GM19438 (cell line): Measurements from ENCODE around the gene TBC1D32.
"Not testable (repeated sequence)": the region's sequence is repeated elsewhere in the genome, so short reads cannot be mapped to it uniquely, and the experiment has no call there.

Source experiments
- ATAC-seq: cut with Tn5 transposase; IDR thresholded peaks from one replicate; pipeline ENCODE4 v1.9.1; 2021; ENCODE audit warnings: low read depth; ENCODE audit not compliant: unreplicated experiment

The TBC1D32 gene

DNA sequence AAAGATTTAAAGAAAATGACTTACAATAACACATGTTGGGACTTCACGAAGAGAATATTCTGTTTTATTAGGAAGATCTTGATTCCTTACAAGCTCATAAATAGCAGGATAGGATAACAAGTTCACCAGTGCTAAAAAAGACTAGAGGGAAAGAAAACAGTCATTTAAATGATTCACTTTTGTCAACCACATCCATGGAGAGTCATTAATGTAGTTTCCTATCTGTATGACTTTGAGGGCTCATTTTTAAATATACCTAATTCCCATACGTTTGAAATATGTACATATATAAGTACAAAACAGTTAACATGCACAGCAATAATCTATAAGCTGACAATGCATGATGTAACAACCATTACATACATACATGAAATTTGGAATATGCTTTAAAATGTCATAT is 111.1 kb downstream of the TBC1D32 start:
- ATAC-seq = no peak

DNA sequence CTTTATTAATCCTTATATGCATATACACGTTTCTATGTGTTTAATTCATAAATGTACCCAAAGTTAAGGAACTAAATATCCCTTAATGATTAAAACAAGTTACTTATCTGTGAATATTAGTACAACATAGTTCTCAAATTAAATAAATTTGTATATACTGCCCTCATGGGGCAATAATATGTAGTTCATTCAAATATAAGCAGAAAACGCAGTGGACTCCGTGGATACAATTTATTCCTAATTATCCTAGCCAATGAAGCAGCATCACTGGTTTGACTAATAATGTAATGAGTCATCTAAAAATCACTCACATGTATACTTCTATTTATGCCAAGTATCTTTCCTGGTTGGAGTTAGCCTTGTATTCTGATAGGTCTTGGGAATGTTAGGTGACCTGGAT is 111.6 kb downstream of the TBC1D32 start:
- ATAC-seq = no peak

DNA sequence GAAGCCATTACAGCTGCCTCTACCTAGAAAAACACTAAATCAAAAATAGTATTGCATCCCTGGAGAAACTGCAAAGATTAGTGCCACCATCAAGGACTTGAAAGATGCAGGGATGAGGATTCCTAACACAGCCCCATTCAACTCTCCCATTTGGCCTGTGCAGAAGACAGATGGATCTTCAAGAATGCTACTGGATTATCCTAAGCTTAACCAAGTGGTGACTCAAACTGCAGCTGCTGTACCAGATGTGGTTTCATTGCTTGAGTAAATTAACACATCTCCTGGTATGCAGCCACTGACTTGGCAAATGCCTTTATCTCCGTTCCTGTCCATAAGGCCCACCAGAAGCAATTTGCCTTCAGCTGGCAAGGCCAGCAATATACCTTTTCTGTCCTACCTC is 117.4 kb downstream of the TBC1D32 start:
- no peak for ATAC-seq

DNA sequence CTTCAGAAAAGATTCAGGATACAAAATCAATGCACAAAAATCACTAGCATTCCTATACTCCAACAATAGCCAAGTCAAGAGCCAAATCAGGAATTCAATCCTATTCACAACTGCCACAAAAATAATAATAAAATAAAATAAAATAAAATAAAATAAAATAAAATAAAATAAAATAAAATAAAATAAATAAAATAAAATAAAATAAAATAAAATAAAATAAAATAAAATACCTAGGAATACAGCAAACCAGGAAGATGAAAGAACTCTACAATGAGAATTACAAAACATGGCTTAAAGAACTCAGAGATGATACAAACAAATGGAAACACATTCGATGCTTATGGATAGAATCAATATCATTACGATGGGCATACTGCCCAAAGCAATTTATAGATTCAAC is 120.9 kb downstream of the TBC1D32 start:
- ATAC-seq = not testable (repeated sequence)

DNA sequence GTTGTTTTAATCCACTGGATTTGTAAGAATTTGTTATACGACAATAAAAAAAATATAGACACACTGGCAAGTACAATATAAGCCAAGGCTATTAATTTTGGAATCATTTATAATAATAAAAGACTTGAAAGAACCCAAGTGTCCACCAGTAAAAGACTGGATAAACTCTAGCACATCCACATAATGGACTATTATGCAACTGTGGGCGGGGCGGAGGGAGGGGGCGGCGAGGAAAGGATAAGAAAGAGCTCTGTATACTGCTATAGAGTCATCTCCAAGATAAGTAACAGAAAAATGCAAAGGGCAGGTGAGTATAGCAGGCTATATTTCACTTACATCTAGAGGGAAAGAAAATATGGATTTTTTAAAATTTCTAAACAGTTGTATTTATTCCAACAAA is 123.3 kb downstream of the TBC1D32 start:
- ATAC-seq = no peak

DNA sequence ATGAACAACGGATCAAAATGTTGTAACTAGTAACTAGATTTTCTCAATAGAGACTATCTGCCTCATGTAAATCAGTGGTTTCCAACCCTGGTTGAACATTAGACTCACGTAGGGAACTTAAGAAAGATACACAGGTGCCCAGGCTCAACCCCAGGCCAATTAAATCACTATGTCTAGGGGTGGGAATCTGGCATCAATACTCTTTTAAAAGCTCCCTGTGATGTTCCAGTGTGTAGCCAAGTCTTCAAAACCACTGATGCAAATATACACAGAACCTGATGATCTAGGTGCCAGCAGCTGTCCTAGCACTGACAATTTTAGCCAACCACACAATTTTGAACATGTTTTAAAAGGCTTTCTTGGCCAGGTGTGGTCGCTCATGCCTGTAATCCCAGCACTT is 128.7 kb downstream of the TBC1D32 start:
- ATAC-seq = peak; percentile 62

DNA sequence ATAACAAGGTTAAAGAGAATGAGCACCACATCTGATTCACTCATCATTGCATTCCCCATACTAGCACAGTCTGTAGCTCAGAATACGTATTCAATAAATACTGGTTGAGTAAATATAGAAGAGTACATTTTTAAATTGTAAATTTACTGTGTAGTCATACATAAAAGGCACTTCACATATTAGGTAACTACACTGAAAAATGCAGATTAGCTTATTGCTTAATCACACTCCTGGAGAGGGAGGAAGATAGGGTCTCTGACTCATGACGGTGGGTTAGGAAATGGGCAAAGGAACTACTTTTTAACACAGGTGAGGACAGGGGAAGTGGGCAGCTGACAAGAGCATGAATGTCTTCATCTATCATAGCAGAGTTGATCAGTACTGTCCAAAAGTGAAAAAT is 133.2 kb downstream of the TBC1D32 start:
- ATAC-seq = no peak

DNA sequence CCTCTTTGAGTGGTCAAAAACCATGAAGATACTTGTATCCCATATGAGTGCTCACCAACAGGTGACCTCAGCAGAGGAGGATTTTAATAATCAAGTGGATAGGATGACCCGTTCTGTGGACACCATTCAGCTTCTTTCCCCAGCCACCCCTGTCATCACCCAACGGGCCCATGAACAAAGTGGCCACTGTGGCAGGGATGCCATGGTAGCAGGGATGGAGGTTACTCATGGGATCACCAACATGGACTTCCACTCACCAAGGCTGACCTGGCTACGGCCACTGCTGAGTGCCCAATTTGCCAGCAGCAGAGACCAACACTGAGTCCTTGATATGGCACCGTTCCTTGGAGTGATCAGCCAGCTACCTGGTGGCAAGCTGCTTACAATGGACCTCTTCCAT is 138.2 kb downstream of the TBC1D32 start:
- not testable (repeated sequence) for ATAC-seq

DNA sequence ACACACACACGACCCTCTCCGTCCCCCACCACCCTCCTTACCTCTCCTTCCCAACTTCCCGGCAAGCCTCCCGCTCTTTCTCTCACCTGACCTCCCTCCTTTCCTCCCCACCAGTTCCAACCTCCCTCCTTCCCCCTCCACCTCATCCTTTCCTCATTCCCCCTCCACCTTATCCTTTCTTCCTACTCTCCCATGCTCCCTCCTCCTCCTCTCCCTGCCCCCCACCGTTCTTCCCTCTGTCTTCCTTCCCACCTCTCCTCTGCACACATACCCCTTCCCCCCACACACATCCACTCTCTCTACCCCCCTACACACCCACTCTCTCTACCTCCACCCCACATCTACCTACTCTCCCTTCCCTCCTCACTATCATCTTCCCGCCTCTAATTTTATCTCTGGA is 144.2 kb downstream of the TBC1D32 start:
- ATAC-seq = no peak

DNA sequence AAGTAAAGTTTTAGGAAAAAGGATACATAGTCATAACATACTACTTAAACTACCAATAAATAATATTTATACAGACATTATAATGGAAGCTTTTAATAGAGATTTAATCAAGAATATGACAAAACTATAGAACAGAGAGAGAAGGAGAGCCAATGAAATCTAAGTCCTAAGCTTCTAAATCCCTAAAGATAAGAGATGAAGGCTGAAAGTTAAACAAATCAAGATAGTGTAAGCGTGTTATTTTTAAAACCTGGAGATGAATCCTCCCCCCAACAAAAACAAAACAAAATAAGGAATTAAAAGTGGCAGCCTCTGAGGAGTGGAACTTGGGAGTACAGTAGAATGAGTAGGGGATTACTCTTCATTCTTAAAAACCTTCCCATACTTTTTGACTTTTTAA is 145.9 kb downstream of the TBC1D32 start:
- no peak for ATAC-seq

DNA sequence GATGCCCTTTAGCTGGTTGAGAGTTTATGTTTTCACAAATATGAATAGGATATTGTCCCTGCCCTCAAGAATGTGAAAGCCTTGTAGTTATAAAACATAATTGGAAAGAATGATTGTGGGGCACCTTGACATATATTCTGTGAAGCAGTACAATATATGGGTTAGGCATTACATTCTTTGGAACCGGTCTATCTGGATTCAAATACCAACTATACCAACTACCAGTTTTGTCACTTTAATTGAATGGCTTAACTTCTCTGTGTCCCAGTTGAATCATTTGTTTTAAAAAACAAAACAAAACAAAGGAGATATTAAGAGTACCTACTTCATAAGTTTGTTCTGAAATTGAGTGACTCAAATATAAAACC is 146.5 kb downstream of the TBC1D32 start:
- ATAC-seq = no peak

DNA sequence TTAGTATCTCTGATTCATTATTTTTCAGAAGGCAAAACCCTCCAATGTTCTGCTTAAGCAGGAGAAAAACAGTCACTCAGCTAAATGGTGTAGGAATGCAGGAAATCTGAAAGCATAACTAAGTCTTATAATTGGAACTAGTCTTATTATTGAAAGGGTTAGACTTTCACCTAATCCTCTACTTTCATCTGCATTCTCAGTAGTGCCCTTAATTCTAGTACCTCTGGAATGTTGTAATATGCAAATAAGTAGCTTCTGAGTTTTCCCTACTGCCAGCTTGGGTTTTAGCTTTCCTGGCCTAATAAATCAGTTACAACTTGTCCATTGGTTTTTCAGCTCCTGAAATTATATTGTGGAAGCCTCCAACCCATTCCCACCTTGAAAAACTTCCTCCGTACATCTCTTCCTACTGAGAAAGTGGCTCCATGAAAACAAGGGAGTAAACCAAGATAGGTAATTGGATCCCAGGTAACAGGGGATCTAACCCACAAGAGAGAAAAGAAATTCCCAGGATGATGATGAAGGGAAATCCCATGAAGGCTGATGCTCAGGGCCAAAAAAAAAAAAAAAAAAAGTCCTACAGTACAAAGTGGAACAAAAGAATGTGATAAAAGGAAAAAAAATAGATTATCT is 147.0 kb downstream of the TBC1D32 start:
- no peak for ATAC-seq

DNA sequence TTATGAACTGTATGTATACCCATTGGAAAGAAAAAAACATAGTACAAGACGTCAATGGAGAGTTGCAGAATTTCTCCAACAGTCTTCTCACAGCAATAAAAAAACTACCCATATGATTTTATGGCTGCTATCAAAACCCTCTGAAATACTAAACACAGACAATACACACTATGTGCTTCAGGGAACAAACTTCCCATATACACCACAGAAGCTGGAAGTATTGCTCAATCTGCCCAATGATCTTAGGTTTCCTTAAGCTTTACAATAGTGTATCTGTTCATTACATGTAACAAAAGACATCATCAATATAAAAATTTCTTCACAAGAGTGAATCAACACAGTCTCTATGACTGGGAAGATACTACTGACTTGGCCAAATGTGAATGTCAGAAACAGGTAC is 150.5 kb downstream of the TBC1D32 start:
- no peak for ATAC-seq

DNA sequence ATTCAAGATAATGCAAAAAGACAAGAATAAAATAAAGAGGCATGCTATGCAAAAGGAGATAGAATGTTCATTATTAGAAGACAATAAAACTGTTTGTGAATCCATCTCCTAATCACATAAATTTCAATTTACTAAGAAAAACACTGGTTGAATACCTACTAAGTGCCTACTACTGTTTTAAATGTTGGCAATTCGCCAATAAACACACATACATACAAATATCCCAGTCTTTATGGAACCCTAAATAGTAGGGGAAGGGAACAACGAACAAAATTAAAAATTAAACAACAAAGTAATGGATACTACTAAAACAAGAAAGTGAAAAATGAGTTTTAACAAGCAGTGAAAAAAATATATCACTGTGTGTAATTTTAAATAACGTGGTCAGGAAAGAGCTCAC is 158.5 kb downstream of the TBC1D32 start:
- no peak for ATAC-seq

DNA sequence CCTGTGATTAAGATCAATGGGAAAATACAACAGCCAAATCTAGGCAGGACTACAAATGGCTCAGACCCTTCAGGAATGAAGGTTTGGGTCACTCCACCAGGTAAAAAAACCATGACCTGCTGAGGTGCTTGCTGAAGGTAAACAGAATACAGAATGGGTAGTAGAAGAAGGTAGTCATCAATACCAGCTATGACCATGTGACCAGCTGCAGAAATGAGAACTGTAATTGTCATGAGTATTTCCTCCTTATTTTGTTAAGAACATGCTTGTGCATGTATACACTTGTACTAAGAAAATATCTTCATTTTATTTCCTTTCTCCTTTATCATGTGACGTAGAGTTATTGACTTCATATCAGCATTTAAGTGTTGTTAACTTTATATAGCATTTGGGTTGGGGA is 161.8 kb downstream of the TBC1D32 start:
- ATAC-seq = not testable (repeated sequence)

DNA sequence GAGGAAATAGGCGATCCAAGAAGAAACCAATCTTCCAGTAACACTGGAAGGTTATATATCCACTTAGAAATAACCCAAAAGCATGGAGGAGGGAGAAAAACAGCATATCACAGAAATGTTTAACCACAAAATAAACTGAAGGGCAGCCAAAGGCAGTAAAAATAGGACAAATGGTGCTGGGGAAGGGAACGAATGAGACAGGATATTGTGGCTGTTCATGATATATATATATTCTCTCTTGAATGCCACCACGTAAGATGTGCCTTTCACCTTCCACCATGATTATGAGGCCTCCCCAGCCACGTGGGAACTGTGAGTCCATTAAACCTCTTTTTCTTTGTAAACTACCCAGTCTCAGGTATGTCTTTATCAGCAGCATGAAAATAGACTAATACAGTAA is 162.4 kb downstream of the TBC1D32 start:
- no peak for ATAC-seq

DNA sequence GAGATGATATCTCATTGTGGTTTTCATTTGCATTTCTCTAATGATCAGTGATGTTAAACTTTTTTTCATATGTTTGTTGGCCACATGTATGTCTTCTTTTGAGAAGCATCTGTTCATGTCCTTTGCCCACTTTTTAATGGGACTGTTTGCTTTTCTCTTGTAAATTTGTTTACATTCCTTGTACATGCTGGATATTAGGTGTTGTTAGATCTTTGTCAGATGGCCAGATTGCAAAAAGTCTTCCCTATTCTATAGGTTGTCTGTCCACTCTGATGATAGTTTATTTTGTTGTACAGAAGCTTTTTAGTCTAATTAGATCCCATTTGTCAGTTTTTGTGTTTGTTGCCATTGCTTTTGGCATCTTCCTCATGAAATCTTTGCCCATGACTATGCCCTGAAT is 172.4 kb downstream of the TBC1D32 start:
- ATAC-seq = no peak

DNA sequence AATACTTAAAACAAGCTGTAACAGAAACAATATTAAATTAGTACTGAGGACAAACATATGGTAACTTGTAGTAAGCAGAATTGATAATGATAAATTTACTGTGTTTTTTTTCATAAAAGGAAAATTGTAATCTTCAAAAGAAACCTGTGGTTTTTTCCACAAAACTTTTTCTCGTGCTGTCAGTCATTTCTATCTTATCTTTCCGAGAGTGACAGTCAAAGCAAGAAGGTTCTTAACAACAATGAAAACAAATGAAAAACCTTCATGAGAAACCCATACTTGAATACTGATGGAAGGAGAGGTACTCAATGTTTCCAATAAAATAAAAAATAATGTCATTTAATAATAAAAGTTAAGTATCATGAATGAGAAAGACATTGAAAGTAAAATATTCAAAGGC is 174.0 kb downstream of the TBC1D32 start:
- no peak for ATAC-seq

DNA sequence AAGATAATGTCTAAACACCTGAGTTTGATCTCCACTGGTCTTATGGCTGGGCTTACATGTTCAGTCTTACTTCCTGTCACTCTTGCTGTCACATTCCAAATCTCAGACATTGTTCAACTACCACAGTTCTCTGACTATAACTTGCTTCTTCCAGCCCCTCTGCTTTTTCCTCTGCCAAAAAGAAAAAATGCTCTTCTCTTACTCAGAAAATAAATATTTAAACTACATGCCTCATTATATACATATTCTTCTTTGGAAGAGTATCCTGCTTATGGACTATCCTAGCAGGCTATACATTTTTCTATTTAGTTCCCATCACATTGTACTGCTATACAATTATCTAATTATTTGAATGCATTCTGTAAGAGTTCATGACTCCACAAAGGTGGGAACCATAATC is 175.4 kb downstream of the TBC1D32 start:
- ATAC-seq = no peak

DNA sequence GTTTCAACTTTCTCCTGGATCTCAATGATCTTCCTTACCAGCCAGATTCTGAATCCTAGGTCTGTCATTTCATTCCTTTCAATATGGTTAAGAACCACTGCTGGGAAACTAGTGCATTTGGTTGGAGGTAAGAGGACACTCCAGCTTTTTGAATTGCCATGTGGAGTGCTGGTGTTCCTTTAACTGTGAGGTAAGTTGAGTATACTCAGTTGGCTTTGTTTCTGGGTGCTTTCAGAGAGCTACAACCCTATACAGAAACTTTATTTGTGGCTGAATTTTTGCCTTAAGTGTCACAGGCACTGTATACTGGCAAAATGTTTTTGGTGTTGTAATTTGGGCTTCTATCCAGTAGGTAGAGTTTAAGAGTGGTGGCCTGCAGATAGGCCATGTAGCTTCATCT is 175.8 kb downstream of the TBC1D32 start:
- ATAC-seq = no peak

DNA sequence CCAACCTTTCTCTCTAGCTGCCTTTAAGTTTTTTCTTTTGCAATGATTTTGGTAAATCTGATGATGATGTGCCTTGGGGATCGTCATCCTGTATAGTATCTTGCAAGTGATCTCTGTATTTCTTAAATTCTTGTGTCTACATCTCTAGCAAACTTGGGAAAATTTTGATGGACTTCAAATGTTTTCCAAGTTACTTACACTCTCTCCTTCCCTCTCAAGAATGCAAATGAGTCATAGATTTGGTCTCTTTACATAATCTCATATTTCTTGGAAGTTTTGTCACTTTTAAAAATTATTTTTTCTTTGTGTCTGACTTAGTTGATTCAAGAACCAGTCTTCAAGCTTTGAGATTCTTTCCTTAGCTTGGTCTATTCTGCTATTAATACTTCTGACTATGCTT is 176.4 kb downstream of the TBC1D32 start:
- no peak for ATAC-seq

DNA sequence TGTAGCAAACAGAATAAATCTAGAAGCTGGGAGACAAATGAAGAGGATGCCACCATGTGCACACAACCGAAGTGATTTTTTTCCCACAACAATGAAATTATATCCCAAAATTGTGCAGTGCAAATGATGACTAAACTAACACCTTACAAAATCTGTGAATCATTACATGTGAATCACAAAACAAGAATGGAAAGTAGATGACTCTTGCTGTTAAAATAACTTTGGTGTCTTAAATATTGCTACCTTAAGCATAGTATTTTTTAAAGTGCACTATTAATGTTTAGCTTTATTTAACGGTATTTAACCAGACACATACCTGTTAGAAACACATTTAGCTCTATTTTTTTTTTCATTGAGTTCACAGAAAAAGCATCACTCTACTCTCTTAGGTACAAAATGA is 190.8 kb downstream of the TBC1D32 start:
- ATAC-seq = no peak

DNA sequence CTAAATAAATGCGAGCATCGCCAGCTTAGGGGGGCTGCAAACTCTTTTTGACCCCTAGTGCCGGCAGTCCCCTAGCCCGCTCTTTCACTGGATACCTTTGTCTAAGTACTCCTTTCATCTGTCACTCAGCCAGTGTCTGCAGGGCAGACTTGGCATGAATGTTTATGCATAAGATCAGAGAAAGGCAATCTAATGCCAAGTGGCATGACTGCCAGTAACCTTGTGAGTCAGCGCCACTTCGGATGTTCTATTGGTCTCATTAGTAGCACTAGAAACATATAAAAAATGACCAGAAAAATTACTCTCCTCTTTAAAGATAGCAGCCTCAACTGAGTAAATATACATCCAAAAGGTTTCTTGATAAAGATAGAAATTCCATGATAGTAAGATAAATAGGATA is 192.2 kb downstream of the TBC1D32 start:
- no peak for ATAC-seq
